GM23248 (cell line): Measurements from ENCODE around the gene UIMC1.

Source experiments
- EZH2 ChIP-seq: fragments of 200-600 bp; sonication (generic); IDR thresholded peaks from 2 replicates; pipeline ENCODE4 v1.6.1; 2018; ENCODE audit warnings: antibody characterized with exemption, mild to moderate bottlenecking; ENCODE audit not compliant: insufficient read depth, poor library complexity, severe bottlenecking
- EZH2phosphoT487 ChIP-seq: fragments of 200-600 bp; sonication (generic); IDR thresholded peaks from 2 replicates; pipeline ENCODE4 v1.6.1; 2018; ENCODE audit warnings: antibody characterized with exemption, moderate library complexity, mild to moderate bottlenecking, low read depth; ENCODE audit not compliant: insufficient read depth

DNA sequence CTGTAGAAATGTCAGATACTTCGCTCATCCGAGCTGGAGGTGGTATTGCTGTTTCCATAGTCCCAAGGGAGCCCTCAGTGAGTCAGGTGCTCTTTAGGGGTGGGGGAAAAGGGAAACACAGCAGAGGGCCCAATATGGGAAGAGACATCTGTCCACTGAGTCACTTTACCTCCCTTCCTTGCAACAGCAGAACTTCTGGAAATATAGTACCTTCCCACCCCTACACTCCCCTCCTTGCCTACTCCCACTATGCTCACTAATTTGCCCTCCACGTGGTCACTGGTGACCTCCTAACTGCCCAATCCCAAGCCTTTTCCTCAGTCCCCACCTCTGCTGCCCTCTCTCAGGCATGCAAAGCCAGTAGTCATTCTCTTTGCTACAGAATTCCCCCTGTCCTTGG is 109.3 kb downstream of the UIMC1 start:
- TF ChIP-seq EZH2 (no peak), EZH2phosphoT487 (no peak)
